ENCODE results near the gene MAFB. TPM values are rescaled to one million over a fixed set of nuclear protein-coding genes. Genes with fewer than 3 reads are reported as not detected.
A peak's percentile ranks its signal among the peaks of the same experiment; 100 is the strongest.

The MAFB gene
- total RNA-seq, 1 donor from 2014 or later: 6.1 TPM

GRCh38 chr20:40703975-40704530 is 15.0 kb upstream of the MAFB start:
- H3K9me3 Mint-ChIP-seq (ENCODE audit: low read depth): no peaks in the 10 kb centered on the region
- H3K27me3 Mint-ChIP-seq: peaks cover 11% of the 10 kb centered on the region
- peaks cover 26% of the 10 kb centered on the region for H3K4me1 Mint-ChIP-seq (ENCODE audit: low read depth)
- no peak overlapping the region for H3K4me3 Mint-ChIP-seq (ENCODE audit: low read depth)
- H3K36me3 Mint-ChIP-seq (ENCODE audit: insufficient read depth): no peaks in the 10 kb centered on the region
- DNase-seq (ENCODE audit: low spot score, unreplicated experiment): no peak
- peak overlapping the region; percentile 51 for H3K27ac Mint-ChIP-seq
- TF ChIP-seq, protein P1, sequence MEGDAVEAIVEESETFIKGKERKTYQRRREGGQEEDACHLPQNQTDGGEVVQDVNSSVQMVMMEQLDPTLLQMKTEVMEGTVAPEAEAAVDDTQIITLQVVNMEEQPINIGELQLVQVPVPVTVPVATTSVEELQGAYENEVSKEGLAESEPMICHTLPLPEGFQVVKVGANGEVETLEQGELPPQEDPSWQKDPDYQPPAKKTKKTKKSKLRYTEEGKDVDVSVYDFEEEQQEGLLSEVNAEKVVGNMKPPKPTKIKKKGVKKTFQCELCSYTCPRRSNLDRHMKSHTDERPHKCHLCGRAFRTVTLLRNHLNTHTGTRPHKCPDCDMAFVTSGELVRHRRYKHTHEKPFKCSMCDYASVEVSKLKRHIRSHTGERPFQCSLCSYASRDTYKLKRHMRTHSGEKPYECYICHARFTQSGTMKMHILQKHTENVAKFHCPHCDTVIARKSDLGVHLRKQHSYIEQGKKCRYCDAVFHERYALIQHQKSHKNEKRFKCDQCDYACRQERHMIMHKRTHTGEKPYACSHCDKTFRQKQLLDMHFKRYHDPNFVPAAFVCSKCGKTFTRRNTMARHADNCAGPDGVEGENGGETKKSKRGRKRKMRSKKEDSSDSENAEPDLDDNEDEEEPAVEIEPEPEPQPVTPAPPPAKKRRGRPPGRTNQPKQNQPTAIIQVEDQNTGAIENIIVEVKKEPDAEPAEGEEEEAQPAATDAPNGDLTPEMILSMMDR (IDR thresholded peaks at IDR 0.05; ENCODE audit: unreplicated experiment): no peak

- H3K36me3 Mint-ChIP-seq (ENCODE audit: insufficient read depth): no peaks in the 10 kb centered on the region
- H3K27ac Mint-ChIP-seq: no peak overlapping the region
- peaks cover 26% of the 10 kb centered on the region for H3K27me3 Mint-ChIP-seq
- no peaks in the 10 kb centered on the region for H3K9me3 Mint-ChIP-seq (ENCODE audit: low read depth)
- TF ChIP-seq, protein P1 (IDR thresholded peaks at IDR 0.05; ENCODE audit: unreplicated experiment): peak; percentile 21
- DNase-seq (ENCODE audit: low spot score, unreplicated experiment): no peak
- H3K4me3 Mint-ChIP-seq (ENCODE audit: low read depth): no peak overlapping the region
- peaks cover 23% of the 10 kb centered on the region for H3K4me1 Mint-ChIP-seq (ENCODE audit: low read depth)
Observed at GRCh38 chr20:40702504-40702903, 13.5 kb upstream of the MAFB start.

DNA sequence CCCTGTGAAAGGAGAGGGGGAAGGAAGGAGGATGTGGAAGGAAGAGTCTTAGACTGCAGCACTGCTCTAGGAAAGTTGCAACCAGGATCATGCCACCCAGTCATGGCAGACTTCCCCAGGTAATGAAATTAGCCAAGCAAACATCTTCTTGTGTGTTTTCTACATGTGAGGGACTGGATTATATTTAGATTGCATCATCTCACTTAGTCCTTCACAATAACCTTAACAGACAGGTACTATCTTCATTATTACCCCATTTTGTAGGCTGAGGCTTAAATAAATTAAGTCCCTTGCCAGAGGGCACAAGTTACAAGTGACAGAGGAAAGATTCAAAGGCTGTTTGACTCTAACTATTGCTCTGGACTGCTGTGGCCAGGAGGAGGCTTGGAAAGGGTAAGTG is 9.7 kb upstream of the MAFB start:
- no peak for DNase-seq (ENCODE audit: low spot score, unreplicated experiment)
- H3K27me3 Mint-ChIP-seq: peaks cover 63% of the 10 kb centered on the region

DNA sequence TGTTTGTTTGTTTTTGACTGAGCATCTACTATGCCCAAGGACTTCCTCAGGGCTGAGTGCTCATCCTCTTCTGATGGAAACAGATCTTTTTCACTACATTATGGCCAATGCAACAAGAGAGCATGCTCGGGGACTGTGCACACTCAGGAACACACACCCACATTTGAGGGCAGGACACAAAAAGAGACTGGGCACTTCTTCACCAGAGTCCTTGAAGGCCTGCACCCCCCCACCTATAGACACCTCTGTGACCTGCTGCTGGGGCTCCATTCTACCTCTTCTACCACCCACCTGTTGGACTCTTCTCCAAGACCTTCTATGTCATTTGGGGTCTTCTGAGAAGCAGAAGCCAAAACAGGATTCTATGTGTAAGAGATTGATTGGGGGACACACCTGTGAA is 9.2 kb upstream of the MAFB start:
- no peak for DNase-seq (ENCODE audit: low spot score, unreplicated experiment)
- Mint-ChIP-seq H3K36me3 (ENCODE audit: insufficient read depth) (no peaks in the 10 kb centered on the region), H3K4me1 (ENCODE audit: low read depth) (peaks cover under 1% of the 10 kb centered on the region), H3K4me3 (ENCODE audit: low read depth) (no peak overlapping the region), H3K9me3 (ENCODE audit: low read depth) (no peaks in the 10 kb centered on the region), H3K27ac (no peak overlapping the region), H3K27me3 (peaks cover 68% of the 10 kb centered on the region)
- TF ChIP-seq, protein P1 (IDR thresholded peaks at IDR 0.05; ENCODE audit: unreplicated experiment): no peak

More for the DNA sequence above, 9.7 kb upstream of the MAFB start:
- Mint-ChIP-seq H3K4me1 (ENCODE audit: low read depth) (peaks cover 5% of the 10 kb centered on the region), H3K36me3 (ENCODE audit: insufficient read depth) (no peaks in the 10 kb centered on the region), H3K27ac (no peak overlapping the region), H3K9me3 (ENCODE audit: low read depth) (no peaks in the 10 kb centered on the region), H3K4me3 (ENCODE audit: low read depth) (no peak overlapping the region)
- TF ChIP-seq, protein P1 (IDR thresholded peaks at IDR 0.05; ENCODE audit: unreplicated experiment): no peak

DNA sequence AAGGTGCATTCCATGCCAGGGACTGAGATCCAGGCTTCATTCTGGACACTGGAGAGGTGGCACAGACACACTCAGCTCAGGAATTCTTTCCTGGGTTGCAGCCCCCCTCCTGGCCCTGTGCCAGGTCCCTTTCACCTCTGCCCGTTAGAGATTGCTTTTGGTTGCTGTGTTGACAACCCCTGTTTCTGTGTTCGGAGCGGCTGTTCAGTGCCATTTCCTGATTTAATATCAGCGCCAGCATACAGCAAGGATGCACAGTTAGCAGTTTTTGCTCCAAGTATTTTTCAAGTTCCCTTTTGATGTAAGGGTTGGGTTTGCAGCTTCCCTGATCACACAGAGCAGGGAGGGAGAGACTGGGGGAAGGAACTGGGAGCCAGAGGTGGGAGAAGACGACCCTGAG is 8.5 kb upstream of the MAFB start:
- Mint-ChIP-seq H3K36me3 (ENCODE audit: insufficient read depth) (no peaks in the 10 kb centered on the region), H3K27ac (no peak overlapping the region), H3K4me1 (ENCODE audit: low read depth) (no peaks in the 10 kb centered on the region), H3K27me3 (peaks cover 75% of the 10 kb centered on the region), H3K9me3 (ENCODE audit: low read depth) (no peaks in the 10 kb centered on the region), H3K4me3 (ENCODE audit: low read depth) (no peak overlapping the region)
- DNase-seq (ENCODE audit: low spot score, unreplicated experiment): no peak
- TF ChIP-seq, protein P1 (IDR thresholded peaks at IDR 0.05; ENCODE audit: unreplicated experiment): no peak

All from progenitor cell of endocrine pancreas (in vitro differentiated cells).